Retinal pigment epithelial cell (primary cell): Measurements from ENCODE around the gene MBD5.
"Not testable (repeated sequence)": the region's sequence is repeated elsewhere in the genome, so short reads cannot be mapped to it uniquely, and the experiment has no call there.

Source experiments
- DNase-seq: peaks from one replicate; pipeline ENCODE4 v3.0.0-alpha.2; 2010; ENCODE audit warnings: low read depth
- H3K4me3 ChIP-seq: 2 replicates; pipeline ENCODE4 v1.5.1; 2011; ENCODE audit warnings: mild to moderate bottlenecking, low read length, control low read depth, moderate library complexity
- TF ChIP-seq, protein P1 (sequence below): conservative IDR thresholded peaks from 2 replicates; pipeline ENCODE4 v1.5.1; 2011; ENCODE audit warnings: low read depth, low read length, control low read depth, inconsistent platforms

MBD5 gene

GRCh38 chr2:148540022-148540421, 519.1 kb downstream of the MBD5 start:
- no peak overlapping the region for H3K4me3 ChIP-seq
- TF ChIP-seq, protein P1, sequence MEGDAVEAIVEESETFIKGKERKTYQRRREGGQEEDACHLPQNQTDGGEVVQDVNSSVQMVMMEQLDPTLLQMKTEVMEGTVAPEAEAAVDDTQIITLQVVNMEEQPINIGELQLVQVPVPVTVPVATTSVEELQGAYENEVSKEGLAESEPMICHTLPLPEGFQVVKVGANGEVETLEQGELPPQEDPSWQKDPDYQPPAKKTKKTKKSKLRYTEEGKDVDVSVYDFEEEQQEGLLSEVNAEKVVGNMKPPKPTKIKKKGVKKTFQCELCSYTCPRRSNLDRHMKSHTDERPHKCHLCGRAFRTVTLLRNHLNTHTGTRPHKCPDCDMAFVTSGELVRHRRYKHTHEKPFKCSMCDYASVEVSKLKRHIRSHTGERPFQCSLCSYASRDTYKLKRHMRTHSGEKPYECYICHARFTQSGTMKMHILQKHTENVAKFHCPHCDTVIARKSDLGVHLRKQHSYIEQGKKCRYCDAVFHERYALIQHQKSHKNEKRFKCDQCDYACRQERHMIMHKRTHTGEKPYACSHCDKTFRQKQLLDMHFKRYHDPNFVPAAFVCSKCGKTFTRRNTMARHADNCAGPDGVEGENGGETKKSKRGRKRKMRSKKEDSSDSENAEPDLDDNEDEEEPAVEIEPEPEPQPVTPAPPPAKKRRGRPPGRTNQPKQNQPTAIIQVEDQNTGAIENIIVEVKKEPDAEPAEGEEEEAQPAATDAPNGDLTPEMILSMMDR: no peak
- no peak for DNase-seq

- TF ChIP-seq, protein P1: no peak
- DNase-seq: no peak
These were observed 520.9 kb downstream of the MBD5 start for GRCh38 chr2:148541792-148542191.

GRCh38 chr2:148542614-148543013, 521.7 kb downstream of the MBD5 start:
- no peak overlapping the region for H3K4me3 ChIP-seq
- TF ChIP-seq, protein P1: no peak
- DNase-seq: no peak

More at GRCh38 chr2:148541792-148542191, 520.9 kb downstream of the MBD5 start:
- no peak overlapping the region for H3K4me3 ChIP-seq

- not testable (repeated sequence) for DNase-seq, H3K4me3 ChIP-seq
These were observed 522.2 kb downstream of the MBD5 start for GRCh38 chr2:148543088-148543540.

DNA sequence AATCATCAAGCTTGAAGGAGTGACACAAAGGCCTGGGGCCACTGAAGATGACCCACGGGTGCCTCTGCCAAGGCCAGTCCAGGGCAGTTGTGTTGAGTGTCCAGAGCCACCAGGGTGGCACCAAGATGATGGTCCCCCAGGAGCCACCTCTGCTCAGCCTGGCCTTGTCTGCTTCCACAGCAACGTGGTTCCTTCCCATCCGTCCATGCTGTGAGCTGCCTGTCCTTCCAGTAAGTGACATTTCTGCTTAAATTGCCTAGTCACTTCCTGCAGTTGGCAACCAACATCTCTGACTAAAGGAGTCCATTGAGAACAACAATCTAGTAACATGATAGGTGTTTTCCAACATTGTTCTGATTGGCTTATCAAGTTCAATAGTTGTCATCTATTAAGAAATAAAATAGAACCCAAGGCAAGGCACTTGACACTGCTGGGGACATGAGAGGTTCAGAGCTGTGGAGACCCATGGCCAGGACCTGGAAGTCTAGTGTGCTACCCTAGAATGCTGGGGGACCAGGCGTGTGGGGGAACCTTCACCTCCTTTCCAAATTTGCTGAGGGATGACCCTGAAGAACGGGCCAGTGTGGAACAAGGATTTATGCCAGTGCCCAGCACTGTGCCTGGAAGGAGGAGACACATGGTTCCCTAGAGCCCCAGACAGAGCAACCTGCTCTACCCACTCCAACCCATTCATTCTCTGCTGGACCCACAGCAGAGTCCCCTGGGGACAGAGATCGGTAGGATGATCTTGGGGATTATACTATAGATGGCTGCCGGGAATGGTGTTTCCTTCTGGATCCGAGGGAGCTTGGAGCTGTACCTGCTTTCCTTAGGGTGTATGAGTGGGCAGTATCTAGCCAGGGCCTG, 524.7 kb downstream of the MBD5 start:
- TF ChIP-seq, protein P1: no peak
- no peak overlapping the region for H3K4me3 ChIP-seq
- no peak for DNase-seq

GRCh38 chr2:148546270-148546669, 525.4 kb downstream of the MBD5 start:
- no peak overlapping the region for H3K4me3 ChIP-seq
- DNase-seq: no peak
- TF ChIP-seq, protein P1: no peak

DNA sequence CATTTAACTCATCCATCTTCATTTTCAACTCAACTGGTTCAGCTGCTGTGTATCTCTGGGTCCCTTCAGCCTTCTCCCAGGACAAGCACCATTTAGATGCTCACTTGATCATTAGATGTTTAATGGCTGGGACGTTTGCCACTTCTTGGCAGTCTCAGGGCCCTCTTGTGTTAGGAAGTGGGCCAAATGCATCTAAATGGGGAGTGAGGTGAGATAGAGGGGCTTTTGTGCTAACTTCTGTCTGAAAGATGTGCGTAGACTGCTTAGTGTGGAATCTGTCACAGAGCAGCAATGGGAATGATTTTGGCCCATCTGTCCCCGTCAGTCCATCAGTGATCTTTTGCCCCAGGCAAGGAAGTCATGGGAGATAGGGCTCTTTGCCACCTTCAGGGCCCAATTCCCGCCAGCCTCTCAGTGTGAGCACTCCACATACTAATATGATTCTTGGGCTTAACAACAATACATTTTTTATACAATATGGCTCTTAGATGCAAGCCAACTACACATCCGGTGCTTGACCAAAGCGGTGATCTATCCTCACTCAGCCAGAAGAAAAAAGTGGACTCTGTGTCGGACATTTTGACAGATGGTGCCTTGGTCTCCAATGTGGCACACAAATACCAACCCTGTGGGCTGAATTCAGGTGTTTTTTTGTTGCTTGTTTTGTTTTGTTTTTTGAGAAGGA, 528.0 kb downstream of the MBD5 start:
- TF ChIP-seq, protein P1: no peak
- no peak for DNase-seq
- H3K4me3 ChIP-seq: no peak overlapping the region
